ENCODE results near the gene VPS13C. TPM values are rescaled to one million over a fixed set of nuclear protein-coding genes. Genes with fewer than 3 reads are reported as not detected.
A peak's percentile ranks its signal among the peaks of the same experiment; 100 is the strongest.

VPS13C gene
- total RNA-seq, 1 donor from 2014 or later, result 60.2 TPM

GRCh38 chr15:61856295-61856694, 204.0 kb downstream of the VPS13C start:
- no peak for DNase-seq (ENCODE audit: low spot score)

- no peak for DNase-seq (ENCODE audit: low spot score)
Measured at GRCh38 chr15:61853195-61853594, 207.1 kb downstream of the VPS13C start.

GRCh38 chr15:61851955-61852354, 208.3 kb downstream of the VPS13C start:
- no peak for DNase-seq (ENCODE audit: low spot score)

- DNase-seq (ENCODE audit: low spot score), result no peak
Measured at GRCh38 chr15:61849447-61849846, 210.8 kb downstream of the VPS13C start.

GRCh38 chr15:61841466-61841865, 218.8 kb downstream of the VPS13C start:
- DNase-seq (ENCODE audit: low spot score), result no peak

GRCh38 chr15:61840090-61840489, 220.2 kb downstream of the VPS13C start:
- DNase-seq (ENCODE audit: low spot score), result no peak

- DNase-seq (ENCODE audit: low spot score), result no peak
Measured at GRCh38 chr15:61839546-61839945, 220.7 kb downstream of the VPS13C start.

- peak; percentile 78 for DNase-seq (ENCODE audit: low spot score)
Measured at GRCh38 chr15:61835496-61836106, 224.6 kb downstream of the VPS13C start.

- DNase-seq (ENCODE audit: low spot score), result no peak
Measured at GRCh38 chr15:61835029-61835428, 225.2 kb downstream of the VPS13C start.

GRCh38 chr15:61834076-61834697, 226.1 kb downstream of the VPS13C start:
- peak; percentile 87 for DNase-seq (ENCODE audit: low spot score)

GRCh38 chr15:61832223-61832622, 228.0 kb downstream of the VPS13C start:
- DNase-seq (ENCODE audit: low spot score), result no peak

GRCh38 chr15:61831505-61831921, 228.7 kb downstream of the VPS13C start:
- DNase-seq (ENCODE audit: low spot score), result no peak

- DNase-seq (ENCODE audit: low spot score), result peak; percentile 38
Measured at GRCh38 chr15:61830536-61831330, 229.5 kb downstream of the VPS13C start.

GRCh38 chr15:61829514-61829889, 230.7 kb downstream of the VPS13C start:
- no peak for DNase-seq (ENCODE audit: low spot score)

GRCh38 chr15:61828860-61829513, 231.3 kb downstream of the VPS13C start:
- no peak for DNase-seq (ENCODE audit: low spot score)

GRCh38 chr15:61828008-61828407, 232.2 kb downstream of the VPS13C start:
- DNase-seq (ENCODE audit: low spot score), result no peak

GRCh38 chr15:61827131-61827530, 233.1 kb downstream of the VPS13C start:
- DNase-seq (ENCODE audit: low spot score), result no peak

- DNase-seq (ENCODE audit: low spot score), result peak; percentile 12
Measured at GRCh38 chr15:61824291-61824690, 236.0 kb downstream of the VPS13C start.

GRCh38 chr15:61822511-61822910, 237.7 kb downstream of the VPS13C start:
- DNase-seq (ENCODE audit: low spot score), result no peak

- DNase-seq (ENCODE audit: low spot score), result no peak
Measured at GRCh38 chr15:61820951-61821350, 239.3 kb downstream of the VPS13C start.

GRCh38 chr15:61820212-61820611, 240.0 kb downstream of the VPS13C start:
- no peak for DNase-seq (ENCODE audit: low spot score)

GRCh38 chr15:61819386-61819785, 240.9 kb downstream of the VPS13C start:
- DNase-seq (ENCODE audit: low spot score), result no peak

Data from umbilical cord (tissue), 2 donors.